Measurements from ENCODE around the gene SLC9C1.

GRCh38 chr3:112200317-112200666 is 93.7 kb downstream of the SLC9C1 start:
- no peak for TF ChIP-seq EZH2phosphoT487 (IDR thresholded peaks at IDR 0.05; ENCODE audit: borderline replicate concordance)
- no peak for TF ChIP-seq CTCF (conservative IDR thresholded peaks at IDR 0.05; ENCODE audit: low read length)
